HL-60/S4 (cell line): Measurements from ENCODE around the gene SPAG9.
"Not testable (repeated sequence)": the region's sequence is repeated elsewhere in the genome, so short reads cannot be mapped to it uniquely, and the experiment has no call there.

Source experiments
- in situ Hi-C: fragments of 300-500 bp; cut with MboI; formaldehyde crosslinking; loops from 2 replicates; pipeline ENCODE4 v1.14.3; 2022; ENCODE audit warnings: low sequenced_read_pairs

The SPAG9 gene

GRCh38 chr17:50946223-50946890, 174.3 kb downstream of the SPAG9 start:
- in situ Hi-C loops: no loop called here

GRCh38 chr17:50945779-50946222, 174.9 kb downstream of the SPAG9 start:
- in situ Hi-C loops: no loop called here

GRCh38 chr17:50944902-50945720, 175.6 kb downstream of the SPAG9 start:
- in situ Hi-C loops: no loop called here

- in situ Hi-C loops: no loop called here
These were observed 176.4 kb downstream of the SPAG9 start for GRCh38 chr17:50944054-50944901.

- in situ Hi-C loops: no loop called here
These were observed 177.1 kb downstream of the SPAG9 start for GRCh38 chr17:50943575-50943933.

- in situ Hi-C loops: not testable (repeated sequence)
These were observed 179.0 kb downstream of the SPAG9 start for GRCh38 chr17:50941676-50942048.

GRCh38 chr17:50939795-50940684, 180.6 kb downstream of the SPAG9 start:
- in situ Hi-C loops: no loop called here

- in situ Hi-C loops: no loop called here
These were observed 181.2 kb downstream of the SPAG9 start for GRCh38 chr17:50939542-50939794.

- in situ Hi-C loops: no loop called here
These were observed 181.7 kb downstream of the SPAG9 start for GRCh38 chr17:50938821-50939541.

- in situ Hi-C loops: no loop called here
These were observed 184.7 kb downstream of the SPAG9 start for GRCh38 chr17:50935996-50936266.

GRCh38 chr17:50935221-50935995, 185.3 kb downstream of the SPAG9 start:
- in situ Hi-C loops: no loop called here

- in situ Hi-C loops: no loop called here
These were observed 185.9 kb downstream of the SPAG9 start for GRCh38 chr17:50934672-50935220.

GRCh38 chr17:50934161-50934560, 186.5 kb downstream of the SPAG9 start:
- in situ Hi-C loops: no loop called here

- in situ Hi-C loops: no loop called here
These were observed 189.3 kb downstream of the SPAG9 start for GRCh38 chr17:50931144-50931908.

GRCh38 chr17:50928646-50929045, 192.0 kb downstream of the SPAG9 start:
- in situ Hi-C loops: no loop called here

- in situ Hi-C loops: no loop called here
These were observed 193.4 kb downstream of the SPAG9 start for GRCh38 chr17:50927287-50927686.

GRCh38 chr17:50926523-50926922, 194.1 kb downstream of the SPAG9 start:
- in situ Hi-C loops: no loop called here

- in situ Hi-C loops: no loop called here
These were observed 195.3 kb downstream of the SPAG9 start for GRCh38 chr17:50925296-50925891.
